Activated T-helper 2 cell treated with anti-CD3 and anti-CD28 coated beads, Interferon-gamma antibody, Interleukin-2, Interleukin-4, amounts not matched to agents 10 μg/mL and 5 μg/mL and 100 μg/mL, durations not matched to agents 14 hours and 24 hours and 36 hours (primary cell): ENCODE results near the gene SLC6A5. TPM values are rescaled to one million over a fixed set of nuclear protein-coding genes. Genes with fewer than 3 reads are reported as not detected.

ENCODE experiments used
- DNase-seq: peaks from one replicate; pipeline ENCODE4 v3.0.0; 2021; ENCODE audit warnings: low spot score
- H3K27ac Mint-ChIP-seq: one replicate; pipeline ENCODE4 v1.8.0; 2021; ENCODE audit warnings: mixed read lengths
- H3K27me3 Mint-ChIP-seq: one replicate; pipeline ENCODE4 v1.8.0; 2021; ENCODE audit warnings: low read depth, mixed read lengths
- H3K36me3 Mint-ChIP-seq: one replicate; pipeline ENCODE4 v1.8.0; 2021; ENCODE audit warnings: low read depth, mixed read lengths
- H3K4me1 Mint-ChIP-seq: one replicate; pipeline ENCODE4 v1.8.0; 2021; ENCODE audit warnings: low read depth, mixed read lengths
- H3K4me3 Mint-ChIP-seq: one replicate; pipeline ENCODE4 v1.8.0; 2021; ENCODE audit warnings: low read depth, mild to moderate bottlenecking, moderate library complexity, mixed read lengths
- H3K9me3 Mint-ChIP-seq: one replicate; pipeline ENCODE4 v1.8.0; 2021; ENCODE audit warnings: mixed read lengths
- intact Hi-C: fragments of 100-400 bp; cut with micrococcal nuclease; formaldehyde crosslinking; loops from one replicate; pipeline ENCODE4 v1.15.1; 2023
- total RNA-seq: library from RNA; stranded (reverse); gene quantifications from 2 replicates; pipeline ENCODE4 v1.2.3, GENCODE V29; 2022

SLC6A5 gene
- total RNA-seq, 1 donor from 2014 or later: not detected

DNA sequence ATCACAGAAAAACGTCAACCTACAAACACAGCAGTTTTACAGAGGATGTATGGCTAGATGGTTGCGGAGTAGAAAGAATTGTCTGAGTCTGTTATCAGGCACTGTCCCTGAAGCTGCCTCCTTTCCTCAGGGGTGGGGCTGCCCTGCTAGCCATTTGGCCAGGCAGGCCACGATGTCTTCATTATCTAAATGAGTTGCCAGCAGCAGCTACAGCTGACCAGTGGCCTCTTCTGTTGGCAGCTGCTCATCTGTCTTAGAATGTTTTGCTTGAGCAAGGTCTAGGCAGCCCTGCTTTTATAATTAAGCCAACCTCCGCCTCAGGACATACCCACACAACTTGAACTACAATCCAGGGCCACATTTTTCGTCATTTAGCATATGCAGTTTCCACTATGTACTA is 17.5 kb downstream of the SLC6A5 start:
- H3K27ac Mint-ChIP-seq: no peak overlapping the region
- no peaks in the 10 kb centered on the region for H3K36me3 Mint-ChIP-seq
- no peaks in the 10 kb centered on the region for H3K4me1 Mint-ChIP-seq

DNA sequence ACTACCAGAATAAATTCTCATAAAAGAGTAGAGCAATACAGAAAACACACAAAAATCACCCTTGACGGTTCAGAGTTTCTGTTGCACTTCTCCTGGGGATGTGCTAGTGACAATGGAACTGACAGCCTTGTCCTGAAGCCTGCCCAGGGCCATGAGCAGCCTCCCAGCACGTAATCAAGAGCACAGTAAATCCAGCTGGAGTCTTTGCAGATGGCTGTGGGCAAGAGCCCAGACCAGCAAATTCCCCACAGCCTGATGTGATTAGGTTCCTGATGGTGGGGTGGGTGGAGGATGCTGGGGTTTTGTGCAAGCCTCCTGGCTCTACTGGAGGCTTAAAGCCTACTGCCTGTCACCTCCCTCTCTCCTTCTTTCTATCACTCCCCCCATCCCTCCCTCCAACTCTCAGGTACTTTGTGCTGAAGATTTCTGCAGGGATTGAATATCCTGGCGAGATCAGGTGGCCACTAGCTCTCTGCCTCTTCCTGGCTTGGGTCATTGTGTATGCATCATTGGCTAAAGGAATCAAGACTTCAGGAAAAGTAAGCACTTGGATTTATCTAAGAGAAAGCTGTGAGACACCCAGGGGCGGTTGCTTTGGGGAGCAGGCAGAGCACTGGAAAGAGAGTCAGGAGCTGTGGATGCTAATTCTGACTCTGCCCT is 18.1 kb downstream of the SLC6A5 start:
- H3K27me3 Mint-ChIP-seq: peaks cover 16% of the 10 kb centered on the region
- no peak overlapping the region for H3K27ac Mint-ChIP-seq
- H3K4me3 Mint-ChIP-seq: no peak overlapping the region
- H3K36me3 Mint-ChIP-seq: no peaks in the 10 kb centered on the region
- H3K9me3 Mint-ChIP-seq: no peaks in the 10 kb centered on the region
- no peak for DNase-seq
- intact Hi-C loops: no loop called here
- H3K4me1 Mint-ChIP-seq: no peaks in the 10 kb centered on the region

More for the DNA sequence above, 17.5 kb downstream of the SLC6A5 start:
- H3K9me3 Mint-ChIP-seq: no peaks in the 10 kb centered on the region
- DNase-seq: no peak
- H3K4me3 Mint-ChIP-seq: no peak overlapping the region
- peaks cover 20% of the 10 kb centered on the region for H3K27me3 Mint-ChIP-seq
- intact Hi-C loops: no loop called here

DNA sequence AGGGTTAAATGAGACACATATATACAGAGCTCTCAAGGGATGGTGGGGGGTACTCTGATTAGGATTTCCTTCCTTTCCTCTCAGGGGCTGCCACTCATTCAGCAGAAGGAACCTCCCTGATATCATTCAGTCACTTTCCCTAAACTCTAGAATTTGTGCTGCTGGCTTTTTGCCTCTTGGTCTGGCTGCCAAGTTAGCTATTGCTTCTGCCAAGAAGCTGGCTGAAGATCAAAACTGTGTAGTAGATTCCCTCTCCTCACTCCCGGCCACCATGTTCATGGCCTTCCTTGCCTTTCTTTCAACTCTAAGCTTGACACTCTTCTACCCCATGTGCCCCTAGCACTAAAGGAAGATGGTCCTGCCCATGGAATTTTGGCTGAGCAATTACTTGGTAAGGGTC is 18.7 kb downstream of the SLC6A5 start:
- no peaks in the 10 kb centered on the region for H3K4me1 Mint-ChIP-seq
- H3K9me3 Mint-ChIP-seq: no peaks in the 10 kb centered on the region
- H3K4me3 Mint-ChIP-seq: no peak overlapping the region
- intact Hi-C loops: no loop called here
- H3K36me3 Mint-ChIP-seq: no peaks in the 10 kb centered on the region
- H3K27me3 Mint-ChIP-seq: peaks cover 13% of the 10 kb centered on the region
- no peak for DNase-seq
- no peak overlapping the region for H3K27ac Mint-ChIP-seq

DNA sequence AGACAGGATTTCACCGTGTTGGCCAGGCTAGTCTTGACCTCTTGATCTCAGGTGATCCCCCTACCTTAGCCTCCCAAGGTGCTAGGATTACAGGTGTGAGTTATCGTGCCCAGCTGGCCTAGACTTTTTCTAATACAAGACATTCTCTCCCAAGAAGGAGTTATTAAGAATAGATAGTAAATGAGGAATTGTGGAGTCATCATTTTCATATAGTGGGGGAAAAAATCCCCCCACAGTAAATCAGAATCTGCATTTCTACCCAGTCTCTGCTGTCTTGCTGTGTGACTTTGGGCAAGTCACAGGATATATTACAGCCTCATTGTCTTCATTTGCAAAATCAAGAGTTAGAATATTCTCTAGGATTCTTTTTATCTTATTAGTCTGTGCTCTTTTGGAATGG is 21.6 kb downstream of the SLC6A5 start:
- Mint-ChIP-seq H3K9me3 (no peaks in the 10 kb centered on the region), H3K27ac (no peak overlapping the region), H3K4me1 (no peaks in the 10 kb centered on the region), H3K27me3 (peaks cover 4% of the 10 kb centered on the region), H3K4me3 (no peak overlapping the region), H3K36me3 (no peaks in the 10 kb centered on the region)
- no peak for DNase-seq
- intact Hi-C loops: no loop called here

DNA sequence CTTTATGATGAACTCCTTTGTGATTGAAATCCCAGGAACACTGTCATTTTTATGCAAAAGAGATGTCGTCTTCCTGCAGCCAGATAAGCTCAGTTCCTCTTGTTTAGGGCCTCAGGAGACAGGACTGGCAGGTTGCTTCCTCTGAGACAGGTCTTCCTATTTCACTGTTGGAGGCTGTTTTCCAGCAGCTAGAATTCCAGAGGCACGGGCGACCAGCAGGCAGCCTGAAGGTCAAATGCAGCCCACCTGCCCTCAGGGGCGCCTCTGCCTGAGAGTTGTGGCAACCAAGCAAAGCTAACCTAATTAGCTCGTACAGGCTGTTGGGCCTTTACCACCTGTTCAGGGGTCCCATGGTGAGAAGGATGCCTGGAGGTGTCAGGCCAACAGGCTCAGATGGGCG is 22.3 kb downstream of the SLC6A5 start:
- H3K4me3 Mint-ChIP-seq: no peak overlapping the region
- no peak overlapping the region for H3K27ac Mint-ChIP-seq
- no peaks in the 10 kb centered on the region for H3K36me3 Mint-ChIP-seq
- H3K27me3 Mint-ChIP-seq: peaks cover 4% of the 10 kb centered on the region
- H3K9me3 Mint-ChIP-seq: no peaks in the 10 kb centered on the region
- no peaks in the 10 kb centered on the region for H3K4me1 Mint-ChIP-seq
- intact Hi-C loops: no loop called here
- no peak for DNase-seq

DNA sequence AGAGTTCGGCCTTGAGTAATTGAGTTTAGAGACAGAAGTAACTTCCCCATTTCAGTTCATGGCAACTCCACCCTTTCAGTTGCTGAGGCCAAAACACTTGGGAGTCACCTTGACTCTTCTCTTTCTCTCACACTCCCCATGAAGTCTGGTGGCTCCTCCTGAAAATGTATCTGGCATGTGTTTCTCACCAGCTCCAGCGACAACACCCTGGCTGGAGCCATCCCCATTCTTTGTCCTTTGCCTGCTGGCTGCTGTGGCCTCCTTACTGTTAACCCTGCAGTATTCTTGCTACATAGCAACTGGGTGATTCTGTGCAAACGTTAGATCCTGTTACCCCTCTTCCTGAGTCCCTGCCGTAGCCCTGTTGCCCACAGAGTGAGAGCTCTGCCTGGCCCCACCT is 23.8 kb downstream of the SLC6A5 start:
- Mint-ChIP-seq H3K36me3 (no peaks in the 10 kb centered on the region), H3K9me3 (no peaks in the 10 kb centered on the region), H3K27ac (no peak overlapping the region), H3K27me3 (no peaks in the 10 kb centered on the region), H3K4me1 (no peaks in the 10 kb centered on the region), H3K4me3 (no peak overlapping the region)
- DNase-seq: no peak
- intact Hi-C loops: no loop called here

DNA sequence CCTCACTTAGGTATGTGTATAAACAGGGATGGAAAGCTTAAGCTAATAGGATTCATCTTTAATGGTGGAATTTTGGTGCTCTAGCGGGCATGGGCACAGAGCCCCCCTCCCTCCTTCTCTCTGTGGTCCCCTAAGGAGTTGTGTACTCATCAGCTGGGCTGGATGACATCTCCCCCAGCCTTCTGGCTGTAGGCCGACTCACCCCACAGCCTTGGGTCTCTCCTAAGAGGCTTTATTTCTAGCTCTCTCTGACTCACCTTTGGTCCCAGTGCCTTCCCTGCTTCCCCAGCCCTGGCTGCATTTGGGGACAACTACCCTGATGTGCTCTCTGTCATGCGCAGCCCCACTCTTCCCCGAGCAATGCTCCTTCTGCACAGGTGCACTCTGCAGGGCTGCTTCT is 26.9 kb downstream of the SLC6A5 start:
- Mint-ChIP-seq H3K4me1 (no peaks in the 10 kb centered on the region), H3K27me3 (no peaks in the 10 kb centered on the region), H3K9me3 (no peaks in the 10 kb centered on the region), H3K4me3 (no peak overlapping the region), H3K36me3 (no peaks in the 10 kb centered on the region), H3K27ac (no peak overlapping the region)
- DNase-seq: no peak
- intact Hi-C loops: no loop called here

DNA sequence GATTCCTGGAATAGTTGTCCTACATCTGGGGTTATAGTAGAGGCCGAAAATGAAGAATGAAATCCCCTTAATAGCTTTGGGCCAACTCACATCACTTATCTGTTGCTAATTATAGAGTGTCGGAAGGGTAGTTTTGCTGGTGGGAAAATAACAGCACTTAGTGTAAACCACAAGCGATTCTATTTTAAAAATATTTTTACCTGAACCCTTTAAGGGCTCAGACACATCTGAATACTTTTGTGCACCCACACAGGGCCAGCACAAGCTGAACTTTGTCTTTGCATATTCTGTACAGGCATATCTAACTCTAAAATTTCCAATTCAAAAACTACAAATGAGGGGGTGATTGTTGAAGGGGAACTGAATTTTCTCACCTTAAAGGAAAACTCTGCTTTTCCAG is 27.6 kb downstream of the SLC6A5 start:
- no peak for DNase-seq
- Mint-ChIP-seq H3K4me1 (no peaks in the 10 kb centered on the region), H3K4me3 (no peak overlapping the region), H3K9me3 (no peaks in the 10 kb centered on the region), H3K27me3 (no peaks in the 10 kb centered on the region), H3K27ac (no peak overlapping the region), H3K36me3 (no peaks in the 10 kb centered on the region)
- intact Hi-C loops: no loop called here

DNA sequence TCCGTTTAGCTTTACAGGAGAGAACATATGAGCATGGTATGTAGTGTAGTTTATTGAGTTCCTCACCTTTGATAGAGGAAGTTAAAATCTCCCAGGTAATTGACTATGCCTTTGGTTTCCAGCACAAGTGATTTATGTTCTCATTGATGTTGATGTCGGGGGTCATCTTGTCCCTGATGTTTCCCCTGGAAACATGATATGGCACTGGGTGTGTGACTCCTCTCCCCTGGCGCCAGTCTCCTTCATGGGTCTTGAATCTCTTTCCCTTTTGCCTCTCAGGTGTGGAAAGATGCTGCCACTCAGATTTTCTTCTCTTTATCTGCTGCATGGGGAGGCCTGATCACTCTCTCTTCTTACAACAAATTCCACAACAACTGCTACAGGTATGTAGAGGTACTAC is 28.3 kb downstream of the SLC6A5 start:
- DNase-seq: no peak
- no peaks in the 10 kb centered on the region for H3K9me3 Mint-ChIP-seq
- no peak overlapping the region for H3K4me3 Mint-ChIP-seq
- H3K4me1 Mint-ChIP-seq: no peaks in the 10 kb centered on the region
- H3K27ac Mint-ChIP-seq: no peak overlapping the region
- intact Hi-C loops: no loop called here
- no peaks in the 10 kb centered on the region for H3K36me3 Mint-ChIP-seq
- no peaks in the 10 kb centered on the region for H3K27me3 Mint-ChIP-seq

DNA sequence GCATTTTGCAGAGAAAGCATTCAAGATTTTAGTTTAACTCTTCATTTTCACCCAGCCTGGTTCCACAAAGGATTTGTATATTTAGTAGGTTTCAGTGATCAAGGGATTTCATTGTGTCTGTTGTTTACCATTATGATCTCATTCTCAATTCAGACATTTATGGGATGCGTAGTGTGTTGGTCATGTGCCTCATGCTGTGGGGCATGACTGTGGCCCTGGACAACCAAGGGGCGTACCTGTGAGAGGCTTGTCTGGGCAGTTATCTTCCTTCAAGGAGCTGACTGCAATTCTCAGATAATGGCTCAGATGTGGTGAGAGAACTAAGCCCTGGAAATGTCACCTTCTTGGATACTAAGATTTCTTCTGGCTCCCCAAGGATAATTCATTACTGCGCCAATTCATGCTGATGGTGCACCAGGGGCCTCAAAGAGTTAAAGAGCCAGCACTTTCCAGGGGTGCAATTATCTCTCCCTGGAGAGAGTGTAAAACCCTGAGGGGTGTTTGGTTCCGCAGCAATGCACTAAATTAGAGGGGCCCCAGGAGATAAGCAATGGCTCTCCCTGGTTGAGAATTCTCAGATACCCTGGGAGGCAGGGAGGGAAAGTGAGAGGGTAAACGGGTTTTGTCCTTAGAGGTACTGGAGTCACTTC is 32.2 kb downstream of the SLC6A5 start:
- Mint-ChIP-seq H3K27ac (no peak overlapping the region), H3K27me3 (peaks cover 1% of the 10 kb centered on the region), H3K36me3 (no peaks in the 10 kb centered on the region), H3K4me1 (no peaks in the 10 kb centered on the region), H3K4me3 (no peak overlapping the region), H3K9me3 (no peaks in the 10 kb centered on the region)
- intact Hi-C loops: no loop called here
- DNase-seq: no peak

DNA sequence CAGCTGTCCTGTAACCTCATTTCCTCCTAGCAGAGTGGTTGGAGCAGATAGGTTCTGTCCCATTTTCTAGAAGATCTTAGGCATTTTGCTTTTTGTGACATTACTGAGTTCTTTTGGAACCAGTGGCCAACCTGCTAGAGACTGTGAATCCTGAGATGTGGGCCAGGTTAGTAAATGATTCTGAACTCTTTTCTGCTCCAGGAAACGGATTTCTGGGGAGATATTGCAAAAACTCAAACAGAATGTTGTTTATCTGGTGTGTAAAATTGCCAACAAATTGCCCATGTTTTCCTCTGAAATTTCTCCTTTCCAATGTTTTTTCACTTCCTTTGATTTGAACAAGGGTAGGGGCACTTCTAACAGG is 32.7 kb downstream of the SLC6A5 start:
- H3K36me3 Mint-ChIP-seq: no peaks in the 10 kb centered on the region
- H3K9me3 Mint-ChIP-seq: no peaks in the 10 kb centered on the region
- no peaks in the 10 kb centered on the region for H3K4me1 Mint-ChIP-seq
- peaks cover 1% of the 10 kb centered on the region for H3K27me3 Mint-ChIP-seq
- no peak overlapping the region for H3K4me3 Mint-ChIP-seq
- intact Hi-C loops: no loop called here
- DNase-seq: no peak
- no peak overlapping the region for H3K27ac Mint-ChIP-seq

DNA sequence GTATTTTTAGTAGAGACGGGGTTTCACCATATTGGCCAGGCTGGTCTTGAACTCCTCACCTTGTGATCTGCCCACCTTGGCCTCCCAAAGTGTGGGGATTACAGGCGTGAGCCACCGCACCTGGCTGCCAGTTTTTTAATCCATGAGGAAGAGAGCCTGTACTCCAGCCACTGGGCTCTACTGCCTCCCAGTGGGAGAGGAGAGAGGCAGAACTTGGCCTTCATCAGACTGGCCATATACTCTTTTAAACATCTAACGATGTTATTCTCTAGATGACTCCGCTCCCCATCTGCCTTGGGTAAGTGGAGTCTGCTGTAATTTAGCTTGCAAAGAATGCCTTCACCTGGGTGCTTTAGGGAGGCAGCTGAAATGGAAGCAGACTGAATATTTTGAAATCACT is 34.6 kb downstream of the SLC6A5 start:
- intact Hi-C loops: no loop called here
- H3K4me1 Mint-ChIP-seq: no peaks in the 10 kb centered on the region
- no peak for DNase-seq
- H3K9me3 Mint-ChIP-seq: no peaks in the 10 kb centered on the region
- no peak overlapping the region for H3K27ac Mint-ChIP-seq
- no peak overlapping the region for H3K4me3 Mint-ChIP-seq
- peaks cover 1% of the 10 kb centered on the region for H3K27me3 Mint-ChIP-seq
- H3K36me3 Mint-ChIP-seq: no peaks in the 10 kb centered on the region

DNA sequence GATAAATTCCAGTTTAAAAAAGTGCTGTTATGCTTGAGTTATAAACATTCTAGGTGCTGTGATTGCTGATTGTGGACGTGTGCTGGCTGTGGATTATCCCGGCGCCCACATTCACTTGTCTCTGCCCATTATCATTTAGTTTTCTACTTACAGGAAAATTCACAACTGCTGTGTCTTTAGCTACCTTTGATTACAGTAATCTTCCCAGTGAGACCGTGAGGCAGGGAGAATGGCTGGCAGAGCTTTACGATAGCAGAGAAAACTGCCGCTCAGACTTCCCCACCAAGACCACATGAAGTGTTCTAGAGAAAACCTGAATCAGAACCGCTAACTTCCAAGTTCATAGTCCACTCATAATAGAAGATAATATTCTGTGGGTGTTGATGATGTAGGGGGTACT is 35.4 kb downstream of the SLC6A5 start:
- peaks cover 1% of the 10 kb centered on the region for H3K27me3 Mint-ChIP-seq
- intact Hi-C loops: no loop called here
- H3K36me3 Mint-ChIP-seq: no peaks in the 10 kb centered on the region
- no peaks in the 10 kb centered on the region for H3K9me3 Mint-ChIP-seq
- no peaks in the 10 kb centered on the region for H3K4me1 Mint-ChIP-seq
- no peak overlapping the region for H3K27ac Mint-ChIP-seq
- DNase-seq: no peak
- H3K4me3 Mint-ChIP-seq: no peak overlapping the region

DNA sequence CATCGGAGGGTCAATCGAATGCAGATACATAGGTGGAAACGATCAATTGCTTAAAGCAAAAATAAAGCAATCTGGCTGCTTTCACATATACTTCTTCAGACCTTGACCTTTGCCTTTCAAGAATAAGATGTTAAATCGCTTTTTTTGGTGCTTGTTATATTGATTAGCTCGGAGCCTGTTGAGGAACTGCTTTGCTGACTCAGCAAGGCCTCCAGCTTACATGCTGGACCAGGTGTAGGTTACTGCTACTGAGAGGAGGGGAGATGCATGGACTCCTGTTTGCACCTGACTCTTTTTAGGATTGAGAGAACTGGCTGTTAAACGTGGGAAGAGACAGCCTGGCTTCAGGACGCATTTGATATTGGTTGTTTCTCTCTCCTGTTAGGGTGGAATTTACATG is 38.7 kb downstream of the SLC6A5 start:
- Mint-ChIP-seq H3K36me3 (no peaks in the 10 kb centered on the region), H3K4me1 (no peaks in the 10 kb centered on the region), H3K4me3 (no peak overlapping the region), H3K9me3 (no peaks in the 10 kb centered on the region), H3K27ac (no peak overlapping the region), H3K27me3 (peaks cover 1% of the 10 kb centered on the region)
- no peak for DNase-seq
- intact Hi-C loops: no loop called here
